Measurements from ENCODE around the gene NGF. TPM values are rescaled to one million over a fixed set of nuclear protein-coding genes. Genes with fewer than 3 reads are reported as not detected.

NGF gene
- polyA plus RNA-seq, 4 donors, result 1.6 to 2.0 (median 2.0) TPM

DNA sequence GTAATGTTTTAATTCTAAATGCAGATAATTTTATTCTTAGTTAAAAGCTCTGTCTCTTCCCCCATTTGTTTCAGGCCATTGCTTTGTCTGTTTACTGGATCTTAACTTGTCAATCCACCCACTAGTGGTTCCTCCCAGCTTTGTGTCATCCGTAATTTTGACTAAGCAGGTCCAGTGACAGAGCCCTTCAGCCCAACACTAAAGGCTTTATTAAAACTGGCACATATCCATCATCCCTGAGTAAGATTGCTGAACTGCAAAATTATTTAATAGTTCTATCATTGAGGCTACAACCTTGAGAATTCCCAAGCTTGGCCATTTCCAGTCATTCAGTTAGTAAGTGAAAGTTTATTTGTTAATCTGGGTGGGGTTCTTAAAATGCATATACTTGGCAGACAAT lies 96.7 kb downstream of the NGF start:
- no peak for DNase-seq (ENCODE audit: low read depth in 4 of 4, low spot score in 2 of 4)

DNA sequence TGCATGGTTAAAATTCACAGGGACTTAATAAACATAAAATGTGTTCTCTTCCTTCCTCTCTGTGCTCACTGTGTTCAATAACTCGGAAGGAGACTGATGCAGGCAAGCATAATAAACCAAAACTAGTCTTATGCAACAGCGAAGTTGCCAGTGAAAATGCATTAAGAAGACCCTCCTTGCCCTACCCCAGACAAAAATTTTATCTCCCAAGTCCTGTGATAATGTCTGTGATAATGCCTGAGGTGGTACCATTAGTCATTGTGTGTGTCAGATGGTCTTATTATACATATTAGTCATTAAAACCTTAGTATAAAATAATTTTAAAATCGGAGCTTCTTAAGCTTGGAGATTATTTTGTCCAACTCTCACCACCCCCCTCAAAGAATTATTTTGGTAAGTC lies 97.8 kb downstream of the NGF start:
- DNase-seq (ENCODE audit: low read depth in 4 of 4, low spot score in 2 of 4), result no peak

DNA sequence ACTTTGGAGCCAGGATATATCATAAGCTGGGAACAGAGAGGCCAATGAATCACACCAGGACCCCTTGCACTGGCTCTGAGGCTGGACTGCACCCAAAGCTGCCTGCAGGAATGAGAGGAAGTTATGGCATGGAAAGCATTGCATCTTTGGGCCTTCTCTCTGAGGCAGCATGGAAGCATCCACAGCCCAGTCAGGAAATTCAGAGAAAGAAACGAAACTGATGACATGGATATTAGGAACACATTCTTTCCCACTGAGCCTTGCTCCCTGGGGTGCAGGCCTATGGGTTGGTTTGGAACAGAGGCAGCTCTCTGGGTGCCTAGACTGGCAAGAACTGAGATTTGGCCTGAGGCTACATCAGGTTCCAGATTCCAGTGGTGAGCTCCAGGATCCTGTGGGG lies 98.6 kb downstream of the NGF start:
- no peak for DNase-seq (ENCODE audit: low read depth in 4 of 4, low spot score in 2 of 4)

DNA sequence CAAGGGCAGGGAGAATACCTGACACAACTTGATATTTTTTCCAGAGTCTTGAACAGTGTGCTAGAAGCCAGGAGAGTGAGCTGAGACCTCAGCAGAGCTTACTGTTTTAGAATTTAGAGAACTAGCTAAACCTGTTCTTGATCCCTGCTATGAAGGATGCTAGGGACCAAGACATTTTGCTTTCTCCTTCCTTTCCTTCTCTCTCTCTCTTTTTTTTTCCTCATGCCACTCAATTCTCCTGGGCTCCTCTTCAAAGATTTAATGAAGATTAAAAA lies 99.0 kb downstream of the NGF start:
- DNase-seq (ENCODE audit: low read depth in 4 of 4, low spot score in 2 of 4), result no peak

DNA sequence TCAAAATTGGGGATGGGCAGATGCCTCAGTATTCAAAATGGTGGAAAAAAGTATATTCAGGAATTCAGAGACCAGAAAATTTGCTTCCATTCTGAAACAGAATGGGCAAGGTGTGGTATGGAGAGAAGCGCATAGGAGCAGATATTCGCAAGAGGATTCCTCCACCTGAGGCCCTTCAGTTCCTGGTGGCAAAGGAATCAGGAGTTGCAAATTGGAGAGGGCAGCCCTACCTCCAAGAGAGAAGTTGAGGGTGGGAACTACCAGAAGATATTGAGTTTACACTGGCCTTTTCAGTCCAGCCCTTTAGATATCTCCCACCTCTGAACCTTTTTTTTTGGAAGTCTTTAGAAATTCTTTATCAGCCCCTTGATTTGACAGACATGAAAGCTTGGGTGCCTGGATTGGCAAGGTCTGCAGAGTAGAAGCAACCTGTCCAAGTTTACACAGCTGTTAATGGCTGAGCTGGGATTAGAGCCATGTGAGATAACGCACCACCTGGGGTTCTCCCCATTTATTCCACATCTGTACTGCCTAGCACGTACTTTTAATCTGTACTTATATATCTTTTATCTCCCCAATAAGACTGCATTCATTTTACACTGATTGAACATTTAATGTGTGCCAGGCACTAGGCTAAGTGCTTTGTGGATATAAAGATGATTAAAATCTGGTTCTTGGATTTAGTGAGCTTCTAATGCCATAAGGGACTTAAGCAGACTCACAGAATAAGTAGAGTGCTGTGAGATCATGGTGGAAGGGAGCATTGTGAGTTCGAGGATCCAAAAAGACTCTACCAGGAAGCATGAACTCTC lies 99.5 kb downstream of the NGF start:
- DNase-seq (ENCODE audit: low read depth in 4 of 4, low spot score in 2 of 4), result no peak

DNA sequence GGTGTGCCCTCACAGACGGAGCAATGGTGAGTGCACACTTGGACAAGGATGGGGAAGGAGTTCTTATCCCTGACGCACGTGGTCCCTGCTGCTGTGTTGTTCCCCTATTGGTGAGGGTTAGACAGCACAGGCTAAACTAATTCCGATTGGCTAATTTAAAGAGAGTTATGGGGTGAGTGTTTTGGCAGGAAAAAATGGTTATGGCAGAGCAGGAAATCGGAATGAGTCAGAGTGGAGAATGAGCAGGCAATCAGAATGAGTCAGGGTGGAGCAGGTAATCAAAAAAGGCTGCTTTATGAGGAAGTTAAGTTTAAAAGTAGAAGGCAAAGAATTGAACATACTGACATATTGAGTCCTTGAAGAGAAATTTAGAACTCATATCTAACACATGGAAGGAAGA lies 100.5 kb downstream of the NGF start:
- no peak for DNase-seq (ENCODE audit: low read depth in 4 of 4, low spot score in 2 of 4)

DNA sequence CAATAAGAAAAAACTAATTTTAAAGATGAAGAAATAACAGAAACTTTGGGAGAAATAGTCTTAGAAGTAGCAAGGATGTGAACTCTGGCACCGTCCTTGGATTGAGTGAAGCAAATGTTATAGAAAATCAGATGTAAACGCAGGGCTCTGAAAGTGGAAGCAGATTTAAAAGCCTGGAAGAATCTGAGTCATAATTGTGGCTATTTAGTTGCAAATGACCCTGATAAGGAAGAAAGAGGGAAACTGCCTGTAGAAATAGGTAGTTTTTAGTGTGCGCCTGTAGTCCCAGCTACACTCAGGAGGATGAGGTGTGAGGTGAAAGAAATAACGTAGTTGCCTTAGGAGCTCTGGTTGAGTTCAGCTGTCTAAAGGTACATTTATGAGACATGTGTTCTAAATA lies 101.0 kb downstream of the NGF start:
- no peak for DNase-seq (ENCODE audit: low read depth in 4 of 4, low spot score in 2 of 4)

Other genes with a start within 250 kb of the NGF start
- 10 to 100 TPM; 36.8 to 39.5 (median 37.6) TPM for gene TSPAN2, start 248.7 kb downstream of the NGF start, polyA plus RNA-seq (ENCODE audit: insufficient read length in 4 of 4)